Psoas muscle (tissue), 8 donors: ENCODE results near the gene TNPO1. TPM values are rescaled to one million over a fixed set of nuclear protein-coding genes. Genes with fewer than 3 reads are reported as not detected.

Experiments used
- ATAC-seq, 4 donors: fragments of 200-7000 bp; cut with Tn5 transposase; one replicate each; pipeline ENCODE4 v1.9.1; 2020; ENCODE audit warnings: moderate library complexity in 3 of 4, mild to moderate bottlenecking in 2 of 4
- DNase-seq, 2 donors: peaks; one replicate each; pipeline ENCODE4 v3.0.0-alpha.2; 2020
- H3K27ac ChIP-seq: fragments of 200-600 bp; one replicate; pipeline ENCODE4 v1.8.0; 2022
- H3K27me3 ChIP-seq, 3 donors: fragments of 200-600 bp in 1 of 3; one replicate each; pipeline versions ENCODE4 v1.6.1 to v1.8.0; 2013 to 2022; ENCODE audit warnings: low read length in 2 of 3, mild to moderate bottlenecking in 2 of 3, moderate library complexity in 1 of 3; ENCODE audit not compliant: insufficient read depth in 3 of 3
- H3K36me3 ChIP-seq, 2 donors: fragments of 200-600 bp in 1 of 2; one replicate each; pipeline versions ENCODE4 v1.6.1 to v1.8.0; 2013 to 2022; ENCODE audit warnings: low read depth in 1 of 2, mild to moderate bottlenecking in 1 of 2, moderate library complexity in 1 of 2; ENCODE audit not compliant: insufficient read depth in 1 of 2
- H3K4me1 ChIP-seq: fragments of 200-600 bp; one replicate; pipeline ENCODE4 v1.8.0; 2022
- H3K4me3 ChIP-seq: fragments of 200-600 bp; one replicate; pipeline ENCODE4 v1.8.0; 2022; ENCODE audit warnings: mild to moderate bottlenecking
- H3K9me3 ChIP-seq: fragments of 200-600 bp; one replicate; pipeline ENCODE4 v1.8.0; 2022
- WGBS, 3 donors: extraction: QIAGEN DNeasy Blood & Tissue Kit; methylation state at CpG; one replicate each; pipeline versions ENCODE4 v1.1.6 to v1.1.7; 2013; 5-methylcytosine and 5-hydroxymethylcytosine counted together
- intact Hi-C, 2 donors: fragments of 100-400 bp; cut with DNase I; formaldehyde crosslinking; loops; one replicate each; pipeline versions ENCODE4 v1.11.0 to v1.14.2; 2022
- polyA plus RNA-seq, 3 donors: library from polyadenylated mRNA; stranded (reverse); fragments of 200-250 nt; gene quantifications; one replicate each; pipeline ENCODE4 v1.2.3, GENCODE V29; 2013
- total RNA-seq, 4 donors: library from RNA; stranded (reverse); fragmentation: NEBNext Ultra II Directional in 2 of 4; extraction: Animal tissue kit (Norgen Biotek cat#: 25700) in 2 of 4; gene quantifications; one replicate each; pipeline versions ENCODE4 v1.2.1 to v1.2.4, GENCODE V29; 2021 to 2023
- TF ChIP-seq, protein P1 (sequence below): fragments of 200-600 bp; IDR thresholded peaks from one replicate; pipeline ENCODE4 v1.8.0; 2022; ENCODE audit warnings: antibody characterized with exemption
- donor health status: healthy with polysubstance abuse.
- donor health status: DM: no; HTN: no; CAD: no; lungs with moderate emphysema.
- donor health status: Bipolar disorder and iron deficiency.
- donor health status: healthy.
- donor health status: DM: yes; HTN: yes; CAD: no.
- donor health status: DM: no; HTN: no; CAD: no.
- donor health status: DM: no; HTN: no; CAD: no.
- donor health status: DM: yes; HTN: yes; CAD: no.

TNPO1 gene
- total and polyA plus RNA-seq, 7 donors = 15.0 to 115 (median 75.0) TPM

DNA sequence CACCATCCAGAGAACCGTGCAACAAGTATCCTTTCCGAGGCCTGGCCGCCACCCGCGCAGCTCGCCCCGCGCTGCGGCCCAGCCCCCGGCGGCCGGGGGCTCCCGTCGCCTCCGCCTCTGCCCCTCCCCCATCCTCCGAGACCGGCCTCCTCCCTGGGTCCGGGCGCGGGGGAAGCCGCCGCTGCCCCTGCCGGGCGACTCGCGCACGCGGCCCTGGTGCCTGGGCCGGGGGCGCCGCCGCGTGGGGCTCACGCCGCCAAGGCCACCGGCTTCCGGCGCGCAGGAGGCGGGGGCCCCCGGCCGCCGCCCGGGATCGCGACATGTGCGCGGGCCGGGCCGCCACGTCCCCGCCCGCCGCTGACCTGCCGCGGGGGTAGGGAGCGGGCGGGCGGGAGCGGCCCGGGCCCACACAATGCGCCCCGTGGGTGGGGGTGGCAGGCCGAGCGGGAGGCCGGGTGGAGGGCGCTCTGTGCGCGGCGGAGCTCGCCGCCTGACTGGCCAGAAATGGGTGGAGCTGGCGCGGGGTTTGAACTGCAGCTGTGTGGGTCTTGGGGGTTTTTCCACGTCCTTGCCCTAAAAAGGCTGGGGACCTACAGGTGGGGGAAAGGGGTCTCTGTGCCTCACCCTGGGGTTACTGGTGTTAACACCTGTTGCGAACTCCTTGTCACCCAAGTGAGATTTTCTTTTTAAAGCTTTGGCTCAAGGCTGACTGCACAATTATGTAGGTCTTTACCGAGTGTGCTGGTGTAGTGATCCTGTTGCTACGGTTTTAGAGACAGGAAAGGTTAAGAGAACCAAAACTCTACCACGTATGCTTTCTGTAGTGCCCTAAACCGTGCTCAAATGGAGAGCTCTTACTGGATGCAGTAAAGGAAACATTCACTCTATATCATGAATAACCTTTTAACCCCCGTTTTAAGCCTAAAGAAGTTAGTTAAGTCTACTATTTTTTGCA, 32.3 kb downstream of the TNPO1 start:
- 1 to 2% (median 1%) methylated on average over 37 to 80 of the region's 81 CpGs for WGBS, 3 donors
- Histone ChIP-seq H3K27ac (peak overlapping the region; percentile 95), H3K27me3 (no peaks in the 10 kb centered on the region), H3K9me3 (no peaks in the 10 kb centered on the region), H3K4me3 (peak overlapping the region; percentile 81), H3K4me1 (peaks cover 73% of the 10 kb centered on the region), H3K36me3 (peaks cover 0 to 11% of the 10 kb centered on the region in 2 donors)
- intact Hi-C loops = loop anchor here in 1 of 2 donors (10.0 kb wide), 1 partner anchor 234 kb away; no protein-coding TSS in a partner anchor
- TF ChIP-seq, protein P1, sequence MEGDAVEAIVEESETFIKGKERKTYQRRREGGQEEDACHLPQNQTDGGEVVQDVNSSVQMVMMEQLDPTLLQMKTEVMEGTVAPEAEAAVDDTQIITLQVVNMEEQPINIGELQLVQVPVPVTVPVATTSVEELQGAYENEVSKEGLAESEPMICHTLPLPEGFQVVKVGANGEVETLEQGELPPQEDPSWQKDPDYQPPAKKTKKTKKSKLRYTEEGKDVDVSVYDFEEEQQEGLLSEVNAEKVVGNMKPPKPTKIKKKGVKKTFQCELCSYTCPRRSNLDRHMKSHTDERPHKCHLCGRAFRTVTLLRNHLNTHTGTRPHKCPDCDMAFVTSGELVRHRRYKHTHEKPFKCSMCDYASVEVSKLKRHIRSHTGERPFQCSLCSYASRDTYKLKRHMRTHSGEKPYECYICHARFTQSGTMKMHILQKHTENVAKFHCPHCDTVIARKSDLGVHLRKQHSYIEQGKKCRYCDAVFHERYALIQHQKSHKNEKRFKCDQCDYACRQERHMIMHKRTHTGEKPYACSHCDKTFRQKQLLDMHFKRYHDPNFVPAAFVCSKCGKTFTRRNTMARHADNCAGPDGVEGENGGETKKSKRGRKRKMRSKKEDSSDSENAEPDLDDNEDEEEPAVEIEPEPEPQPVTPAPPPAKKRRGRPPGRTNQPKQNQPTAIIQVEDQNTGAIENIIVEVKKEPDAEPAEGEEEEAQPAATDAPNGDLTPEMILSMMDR = no peak
- ATAC-seq = peak; percentile 62 to 73 (median 70)
- DNase-seq = peak; percentile 64 to 82

- TF ChIP-seq, protein P1 = no peak
- peaks cover 0 to 11% of the 10 kb centered on the region in 2 donors for H3K36me3 ChIP-seq
- peaks cover 73% of the 10 kb centered on the region for H3K4me1 ChIP-seq
- H3K27ac ChIP-seq = peak overlapping the region; percentile 95
- peak overlapping the region; percentile 81 for H3K4me3 ChIP-seq
- 4 to 18% (median 10%) methylated on average over 4 of the region's 4 CpGs for WGBS, 3 donors
- ATAC-seq (no peak), DNase-seq (no peak)
- intact Hi-C loops = loop anchor here in 1 of 2 donors (10.0 kb wide), 1 partner anchor 235 kb away; no protein-coding TSS in a partner anchor
- no peaks in the 10 kb centered on the region for H3K27me3 ChIP-seq
- H3K9me3 ChIP-seq = no peaks in the 10 kb centered on the region
Measured at GRCh38 chr5:72849546-72849945, 33.1 kb downstream of the TNPO1 start.

- DNase-seq (no peak), ATAC-seq (no peak)
- intact Hi-C loops = loop anchor here in 1 of 2 donors (5.0 kb wide), 1 partner anchor 33 kb away; the partner anchor contains the start of gene TNPO1
- 41 to 53% (median 51%) methylated on average over 2 of the region's 2 CpGs for WGBS, 3 donors
- Histone ChIP-seq H3K36me3 (peaks cover 0 to 13% of the 10 kb centered on the region in 2 donors), H3K9me3 (no peaks in the 10 kb centered on the region), H3K27ac (peak overlapping the region; percentile 95), H3K27me3 (no peaks in the 10 kb centered on the region), H3K4me3 (peak overlapping the region; percentile 81), H3K4me1 (peaks cover 68% of the 10 kb centered on the region)
- TF ChIP-seq, protein P1 = no peak
Measured at GRCh38 chr5:72850113-72850512, 33.7 kb downstream of the TNPO1 start.

- Histone ChIP-seq H3K9me3 (no peaks in the 10 kb centered on the region), H3K27me3 (no peaks in the 10 kb centered on the region), H3K4me1 (peaks cover 56% of the 10 kb centered on the region), H3K27ac (no peak overlapping the region), H3K4me3 (peak overlapping the region; percentile 81), H3K36me3 (peaks cover 6 to 36% of the 10 kb centered on the region in 2 donors)
- DNase-seq (no peak), ATAC-seq (no peak)
- TF ChIP-seq, protein P1 = no peak
- WGBS, 3 donors = 81 to 91% (median 89%) methylated on average over 4 of the region's 4 CpGs
- intact Hi-C loops = loop anchor here in 1 of 2 donors (5.0 kb wide), 1 partner anchor 35 kb away; the partner anchor contains the start of gene TNPO1
Measured at GRCh38 chr5:72852356-72852755, 35.9 kb downstream of the TNPO1 start.
